ENCODE results near the gene LSAMP.
"Not testable (repeated sequence)": the region's sequence is repeated elsewhere in the genome, so short reads cannot be mapped to it uniquely, and the experiment has no call there.

LSAMP gene

DNA sequence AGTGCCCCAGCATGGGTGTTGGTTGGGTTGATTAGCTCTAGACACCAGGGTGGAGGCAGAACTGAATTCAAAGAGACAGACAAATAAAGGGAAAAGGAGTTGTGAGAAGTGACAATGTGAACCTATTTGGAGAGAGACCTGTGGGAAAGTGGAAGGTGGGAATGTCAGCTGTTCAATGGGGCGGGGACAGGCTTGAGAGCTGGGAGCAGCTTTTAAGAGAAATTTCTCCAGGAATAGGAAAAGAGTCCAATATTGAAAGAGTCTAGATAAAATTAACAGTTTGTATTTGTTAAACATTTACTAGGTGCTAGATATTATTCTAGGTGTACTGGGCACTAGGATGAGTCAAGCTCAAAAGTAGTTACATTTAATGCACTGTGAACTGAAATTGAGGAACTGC lies 596.6 kb downstream of the LSAMP start:
- no peaks in the 10 kb centered on the region for H3K4me1 ChIP-seq (ENCODE audit: insufficient read depth, low read length, poor library complexity, severe bottlenecking)
- no peaks in the 10 kb centered on the region for H3K27me3 ChIP-seq (ENCODE audit: insufficient read depth, low read length, poor library complexity, severe bottlenecking)
- H4K20me1 ChIP-seq (ENCODE audit: insufficient read depth, low read length, poor library complexity, severe bottlenecking): no peaks in the 10 kb centered on the region

DNA sequence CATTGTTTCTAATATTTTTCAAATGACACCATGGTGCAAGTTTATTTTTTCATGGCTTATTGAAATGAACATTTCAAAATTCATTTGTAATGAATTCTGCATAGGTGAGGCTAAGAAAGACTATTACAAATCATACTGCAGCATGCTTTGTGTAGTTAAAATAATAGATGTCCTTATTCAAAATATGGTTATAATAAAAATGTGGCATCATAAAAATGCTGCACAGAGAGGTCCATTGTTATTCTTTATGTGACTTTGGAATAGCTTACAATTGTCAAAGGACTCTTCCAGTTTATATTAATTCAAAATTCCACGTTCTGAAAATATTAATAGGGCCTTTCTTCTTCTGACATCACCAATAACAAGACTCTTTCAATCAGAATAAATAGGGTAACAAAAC lies 599.3 kb downstream of the LSAMP start:
- Histone ChIP-seq H3K9me3 (ENCODE audit: insufficient read depth, low read depth, low read length) (no peaks in the 10 kb centered on the region), H3K4me3 (ENCODE audit: low read length, poor library complexity, severe bottlenecking) (no peak overlapping the region), H3K4me2 (ENCODE audit: low read depth, low read length, poor library complexity, severe bottlenecking) (no peak overlapping the region), H3K4me1 (ENCODE audit: insufficient read depth, low read length, poor library complexity, severe bottlenecking) (no peaks in the 10 kb centered on the region), H3K36me3 (ENCODE audit: insufficient read depth, low read length) (no peaks in the 10 kb centered on the region), H3K79me2 (ENCODE audit: insufficient read depth, low read length) (no peaks in the 10 kb centered on the region), H3K27me3 (ENCODE audit: insufficient read depth, low read length, poor library complexity, severe bottlenecking) (no peaks in the 10 kb centered on the region), H4K20me1 (ENCODE audit: insufficient read depth, low read length, poor library complexity, severe bottlenecking) (no peaks in the 10 kb centered on the region), H3F3A (ENCODE audit: low read depth) (no peaks in the 10 kb centered on the region), H3K9me2 (replicated peaks; ENCODE audit: low read depth, low read length) (0 out of 2 replicates have a peak, but pooled peaks cover 3% of the 10 kb centered on the region), H3K9ac (ENCODE audit: low read depth, low read length, poor library complexity, severe bottlenecking) (no peak overlapping the region), H2AFZ (ENCODE audit: low read length) (no peak overlapping the region)
- TF ChIP-seq, protein P1, sequence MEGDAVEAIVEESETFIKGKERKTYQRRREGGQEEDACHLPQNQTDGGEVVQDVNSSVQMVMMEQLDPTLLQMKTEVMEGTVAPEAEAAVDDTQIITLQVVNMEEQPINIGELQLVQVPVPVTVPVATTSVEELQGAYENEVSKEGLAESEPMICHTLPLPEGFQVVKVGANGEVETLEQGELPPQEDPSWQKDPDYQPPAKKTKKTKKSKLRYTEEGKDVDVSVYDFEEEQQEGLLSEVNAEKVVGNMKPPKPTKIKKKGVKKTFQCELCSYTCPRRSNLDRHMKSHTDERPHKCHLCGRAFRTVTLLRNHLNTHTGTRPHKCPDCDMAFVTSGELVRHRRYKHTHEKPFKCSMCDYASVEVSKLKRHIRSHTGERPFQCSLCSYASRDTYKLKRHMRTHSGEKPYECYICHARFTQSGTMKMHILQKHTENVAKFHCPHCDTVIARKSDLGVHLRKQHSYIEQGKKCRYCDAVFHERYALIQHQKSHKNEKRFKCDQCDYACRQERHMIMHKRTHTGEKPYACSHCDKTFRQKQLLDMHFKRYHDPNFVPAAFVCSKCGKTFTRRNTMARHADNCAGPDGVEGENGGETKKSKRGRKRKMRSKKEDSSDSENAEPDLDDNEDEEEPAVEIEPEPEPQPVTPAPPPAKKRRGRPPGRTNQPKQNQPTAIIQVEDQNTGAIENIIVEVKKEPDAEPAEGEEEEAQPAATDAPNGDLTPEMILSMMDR (conservative IDR thresholded peaks at IDR 0.05; ENCODE audit: low read length): no peak
- TF ChIP-seq EZH2phosphoT487 (IDR thresholded peaks at IDR 0.05; ENCODE audit: borderline replicate concordance): no peak

More for the DNA sequence above, 596.6 kb downstream of the LSAMP start:
- H3K9me2 ChIP-seq (replicated peaks; ENCODE audit: low read depth, low read length): no peaks in the 10 kb centered on the region
- H2AFZ ChIP-seq (ENCODE audit: low read length): no peak overlapping the region
- TF ChIP-seq EZH2phosphoT487 (IDR thresholded peaks at IDR 0.05; ENCODE audit: borderline replicate concordance): no peak
- TF ChIP-seq, protein P1 (conservative IDR thresholded peaks at IDR 0.05; ENCODE audit: low read length): no peak
- no peaks in the 10 kb centered on the region for H3K79me2 ChIP-seq (ENCODE audit: insufficient read depth, low read length)
- H3K4me3 ChIP-seq (ENCODE audit: low read length, poor library complexity, severe bottlenecking): no peak overlapping the region
- no peak overlapping the region for H3K9ac ChIP-seq (ENCODE audit: low read depth, low read length, poor library complexity, severe bottlenecking)
- H3K36me3 ChIP-seq (ENCODE audit: insufficient read depth, low read length): no peaks in the 10 kb centered on the region
- no peaks in the 10 kb centered on the region for H3F3A ChIP-seq (ENCODE audit: low read depth)
- no peak overlapping the region for H3K4me2 ChIP-seq (ENCODE audit: low read depth, low read length, poor library complexity, severe bottlenecking)
- H3K9me3 ChIP-seq (ENCODE audit: insufficient read depth, low read depth, low read length): no peaks in the 10 kb centered on the region

DNA sequence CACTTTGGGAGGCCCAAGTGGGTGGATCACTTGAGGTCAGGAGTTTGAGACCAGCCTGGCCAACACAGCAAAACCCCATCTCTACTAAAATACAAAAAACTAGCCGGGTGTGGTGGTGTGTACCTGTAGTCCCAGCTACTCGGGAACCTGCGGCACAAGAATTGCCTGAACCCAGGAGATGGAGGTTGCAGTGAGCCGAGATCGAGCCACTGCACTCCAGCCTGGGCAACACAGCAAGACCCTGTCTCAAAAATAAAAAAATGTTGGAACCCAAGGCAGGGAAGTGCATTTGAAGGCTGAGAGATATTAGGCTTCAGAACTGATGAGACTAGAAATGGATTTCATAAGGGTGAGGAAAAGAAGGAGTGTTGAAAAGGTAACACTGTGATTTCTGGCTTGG lies 600.6 kb downstream of the LSAMP start:
- H3F3A ChIP-seq (ENCODE audit: low read depth); H3K9me2 ChIP-seq (replicated peaks; ENCODE audit: low read depth, low read length); H3K27me3 ChIP-seq (ENCODE audit: insufficient read depth, low read length, poor library complexity, severe bottlenecking); H4K20me1 ChIP-seq (ENCODE audit: insufficient read depth, low read length, poor library complexity, severe bottlenecking); H3K36me3 ChIP-seq (ENCODE audit: insufficient read depth, low read length); H3K79me2 ChIP-seq (ENCODE audit: insufficient read depth, low read length); H2AFZ ChIP-seq (ENCODE audit: low read length); H3K9me3 ChIP-seq (ENCODE audit: insufficient read depth, low read depth, low read length); H3K9ac ChIP-seq (ENCODE audit: low read depth, low read length, poor library complexity, severe bottlenecking); H3K4me3 ChIP-seq (ENCODE audit: low read length, poor library complexity, severe bottlenecking); H3K4me2 ChIP-seq (ENCODE audit: low read depth, low read length, poor library complexity, severe bottlenecking); H3K4me1 ChIP-seq (ENCODE audit: insufficient read depth, low read length, poor library complexity, severe bottlenecking): not testable (repeated sequence)

DNA sequence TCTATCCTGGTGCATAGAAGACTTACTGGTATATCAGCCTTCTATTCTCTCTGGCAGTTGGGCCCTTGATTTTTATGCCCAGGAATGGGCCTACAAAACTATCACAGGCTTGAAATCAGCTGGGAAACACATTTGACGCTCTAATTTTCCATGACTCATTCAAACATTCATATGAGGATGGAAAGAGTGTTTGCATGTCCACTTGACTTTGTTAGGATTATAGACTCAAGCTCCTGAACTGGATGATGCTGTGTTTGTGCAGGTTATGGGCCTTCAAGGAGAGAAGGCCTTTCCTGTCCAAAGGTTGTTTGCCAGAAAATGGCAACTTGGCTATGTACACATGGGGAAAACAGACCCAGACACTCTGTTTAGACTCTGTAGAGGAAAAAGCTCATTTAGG lies 602.1 kb downstream of the LSAMP start:
- Histone ChIP-seq H3K9ac (ENCODE audit: low read depth, low read length, poor library complexity, severe bottlenecking) (no peak overlapping the region), H4K20me1 (ENCODE audit: insufficient read depth, low read length, poor library complexity, severe bottlenecking) (no peaks in the 10 kb centered on the region), H3K4me3 (ENCODE audit: low read length, poor library complexity, severe bottlenecking) (no peak overlapping the region), H3K36me3 (ENCODE audit: insufficient read depth, low read length) (no peaks in the 10 kb centered on the region), H3F3A (ENCODE audit: low read depth) (no peaks in the 10 kb centered on the region), H3K9me3 (ENCODE audit: insufficient read depth, low read depth, low read length) (no peaks in the 10 kb centered on the region), H3K4me2 (ENCODE audit: low read depth, low read length, poor library complexity, severe bottlenecking) (no peak overlapping the region), H3K9me2 (replicated peaks; ENCODE audit: low read depth, low read length) (0 out of 2 replicates have a peak, but pooled peaks cover 3% of the 10 kb centered on the region), H3K27me3 (ENCODE audit: insufficient read depth, low read length, poor library complexity, severe bottlenecking) (no peaks in the 10 kb centered on the region), H3K4me1 (ENCODE audit: insufficient read depth, low read length, poor library complexity, severe bottlenecking) (no peaks in the 10 kb centered on the region), H2AFZ (ENCODE audit: low read length) (no peak overlapping the region), H3K79me2 (ENCODE audit: insufficient read depth, low read length) (no peaks in the 10 kb centered on the region)
- TF ChIP-seq, protein P1 (conservative IDR thresholded peaks at IDR 0.05; ENCODE audit: low read length): no peak
- no peak for TF ChIP-seq EZH2phosphoT487 (IDR thresholded peaks at IDR 0.05; ENCODE audit: borderline replicate concordance)
